Liver (tissue), 9 donors: ENCODE results near the gene ALDH5A1. TPM values are rescaled to one million over a fixed set of nuclear protein-coding genes. Genes with fewer than 3 reads are reported as not detected.

Experiments used
- DNase-seq: peaks from one replicate; pipeline ENCODE4 v3.0.0-alpha.2; 2017; ENCODE audit warnings: low spot score
- H3K27ac ChIP-seq, 2 donors: one replicate each; pipeline ENCODE4 v1.7.0; 2013; ENCODE audit warnings: inconsistent platforms in 2 of 2, low read length in 2 of 2, control low read depth in 1 of 2, low read depth in 1 of 2, mild to moderate bottlenecking in 1 of 2
- H3K27me3 ChIP-seq, 4 donors: one replicate each; pipeline versions ENCODE4 v1.6.1 to v1.7.0; 2013; ENCODE audit warnings: low read length in 3 of 4, inconsistent platforms in 1 of 4, mild to moderate bottlenecking in 1 of 4, moderate library complexity in 1 of 4; ENCODE audit not compliant: control insufficient read depth in 4 of 4, insufficient read depth in 4 of 4
- H3K36me3 ChIP-seq, 4 donors: one replicate each; pipeline versions ENCODE4 v1.6.1 to v1.7.0; 2013; ENCODE audit warnings: low read length in 3 of 4, mild to moderate bottlenecking in 3 of 4, low read depth in 1 of 4, moderate library complexity in 1 of 4; ENCODE audit not compliant: control insufficient read depth in 4 of 4, insufficient read depth in 3 of 4
- H3K4me1 ChIP-seq, 4 donors: one replicate each; pipeline versions ENCODE4 v1.6.1 to v1.7.0; 2013; ENCODE audit warnings: low read length in 3 of 4, mild to moderate bottlenecking in 3 of 4, moderate library complexity in 1 of 4; ENCODE audit not compliant: control insufficient read depth in 4 of 4, insufficient read depth in 4 of 4
- H3K4me3 ChIP-seq, 3 donors: one replicate each; pipeline versions ENCODE4 v1.6.1 to v1.7.0; 2013; ENCODE audit warnings: low read length in 3 of 3, control low read depth in 1 of 3, low read depth in 1 of 3, mild to moderate bottlenecking in 1 of 3
- H3K9ac ChIP-seq, 2 donors: one replicate each; pipeline ENCODE4 v1.7.0; 2013; ENCODE audit warnings: low read length in 2 of 2, mild to moderate bottlenecking in 2 of 2, moderate library complexity in 2 of 2, control low read depth in 1 of 2, low read depth in 1 of 2
- H3K9me3 ChIP-seq, 4 donors: one replicate each; pipeline versions ENCODE4 v1.6.1 to v1.7.0; 2013; ENCODE audit warnings: low read length in 3 of 4; ENCODE audit not compliant: control insufficient read depth in 4 of 4
- EGR1 ChIP-seq, 2 donors: IDR thresholded peaks; 2 replicates each; pipeline ENCODE4 v1.6.1; 2016 to 2018; ENCODE audit warnings: antibody characterized with exemption in 2 of 2, low read depth in 2 of 2
- FOXA1 ChIP-seq: IDR thresholded peaks from 2 replicates; pipeline ENCODE4 v1.6.1; 2016; ENCODE audit warnings: antibody characterized with exemption
- FOXA2 ChIP-seq: IDR thresholded peaks from 2 replicates; pipeline ENCODE4 v1.6.1; 2016; ENCODE audit warnings: antibody characterized with exemption
- GABPA ChIP-seq, 2 donors: IDR thresholded peaks in 1 of 2; conservative IDR thresholded peaks in 1 of 2; 2 replicates each; pipeline ENCODE4 v1.6.1; 2016; ENCODE audit warnings: antibody characterized with exemption in 2 of 2, mild to moderate bottlenecking in 1 of 2, moderate library complexity in 1 of 2
- HNF4A ChIP-seq, 2 donors: conservative IDR thresholded peaks; 2 replicates each; pipeline ENCODE4 v1.6.1; 2016; ENCODE audit warnings: antibody characterized with exemption in 2 of 2, mild to moderate bottlenecking in 2 of 2
- HNF4G ChIP-seq: IDR thresholded peaks from 2 replicates; pipeline ENCODE4 v1.6.1; 2016; ENCODE audit warnings: antibody characterized with exemption
- JUND ChIP-seq, 2 donors: IDR thresholded peaks; 2 replicates each; pipeline ENCODE4 v1.6.1; 2016; ENCODE audit warnings: antibody characterized with exemption in 2 of 2
- MAX ChIP-seq: IDR thresholded peaks from 2 replicates; pipeline ENCODE4 v1.6.1; 2016; ENCODE audit warnings: antibody characterized with exemption
- RAD21 ChIP-seq, 2 donors: IDR thresholded peaks; 2 replicates each; pipeline ENCODE4 v1.6.1; 2016; ENCODE audit warnings: antibody characterized with exemption in 2 of 2, mild to moderate bottlenecking in 2 of 2
- RXRA ChIP-seq, 2 donors: IDR thresholded peaks; 2 replicates each; pipeline ENCODE4 v1.6.1; 2017 to 2018; ENCODE audit warnings: antibody characterized with exemption in 2 of 2, mild to moderate bottlenecking in 1 of 2
- SP1 ChIP-seq: IDR thresholded peaks from 2 replicates; pipeline ENCODE4 v1.6.1; 2018; ENCODE audit warnings: antibody characterized with exemption, mild to moderate bottlenecking
- TAF1 ChIP-seq: conservative IDR thresholded peaks from 2 replicates; pipeline ENCODE4 v1.6.1; 2016; ENCODE audit warnings: antibody characterized with exemption, mild to moderate bottlenecking
- YY1 ChIP-seq: IDR thresholded peaks from 2 replicates; pipeline ENCODE4 v1.6.1; 2016; ENCODE audit warnings: antibody characterized with exemption, mild to moderate bottlenecking
- WGBS: extraction: QIAGEN DNeasy Blood & Tissue Kit; methylation state at CpG from one replicate; pipeline ENCODE4 v1.1.7; 2013; 5-methylcytosine and 5-hydroxymethylcytosine counted together
- polyA plus RNA-seq, 2 donors: library from polyadenylated mRNA; stranded (reverse) in 1 of 2; unstranded in 1 of 2; fragments of 200-250 nt in 1 of 2; fragments of >200 nt in 1 of 2; fragmentation: Nextera tagmentation in 1 of 2; extraction: Ambion mirVana in 1 of 2; gene quantifications; one replicate each; pipeline versions ENCODE4 v1.2.1 to v1.2.3, GENCODE V29; 2013 to 2015
- total RNA-seq, 2 donors: library from RNA; depleted of rRNA; stranded (reverse); fragments of >200 nt; gene quantifications; one replicate each; pipeline ENCODE4 v1.2.3, GENCODE V29; 2014
- TF ChIP-seq, protein P1 (sequence below): IDR thresholded peaks from 2 replicates; pipeline ENCODE4 v1.6.1; 2016; ENCODE audit warnings: antibody characterized with exemption
- TF ChIP-seq, protein P2 (sequence below): fragments of 150-350 bp; IDR thresholded peaks from 2 replicates; pipeline ENCODE4 v1.5.1; 2017; ENCODE audit warnings: improper control_type of control experiment, low read depth, low read length; ENCODE audit not compliant: missing input control
- TF ChIP-seq, protein P3 (sequence below): IDR thresholded peaks from 2 replicates; pipeline ENCODE4 v1.6.1; 2016; ENCODE audit warnings: antibody characterized with exemption, mild to moderate bottlenecking
- donor health status: healthy.
- donor health status: healthy.
- donor health status: healthy.
- donor health status: healthy.
- donor health status: healthy.

ALDH5A1 gene
- total and polyA plus RNA-seq, 4 donors = 18.2 to 26.8 (median 19.6) TPM

DNA sequence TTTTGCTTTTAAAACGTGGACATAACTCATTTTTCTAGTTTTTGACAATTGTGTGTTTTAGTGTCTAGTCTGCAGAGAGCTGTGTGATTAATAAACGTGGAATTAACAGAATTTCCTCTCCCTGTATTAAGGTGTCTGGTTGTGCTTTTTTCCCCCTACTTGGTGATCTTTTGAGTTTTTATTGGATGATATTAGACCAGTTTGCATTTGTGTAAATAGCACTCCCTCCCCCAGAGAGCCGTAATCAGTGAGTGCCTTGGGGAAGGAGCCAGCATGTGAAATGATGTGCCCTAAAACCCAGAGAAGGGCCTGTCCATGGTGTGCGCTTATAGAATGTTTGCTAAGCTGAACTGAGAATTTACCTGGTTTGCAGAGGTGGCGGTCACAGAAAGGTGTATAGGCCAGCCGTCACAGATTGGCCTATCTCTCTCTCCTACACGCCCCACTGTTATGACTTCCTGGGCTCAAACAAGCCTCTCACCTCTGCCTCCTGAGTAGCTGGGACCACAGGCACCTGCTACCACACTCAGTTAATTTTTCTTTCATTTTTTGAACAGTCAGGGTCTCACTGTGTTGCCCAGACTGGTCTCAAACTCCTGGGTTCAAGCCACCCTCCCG is 42.4 kb downstream of the ALDH5A1 start:
- Histone ChIP-seq H3K9ac (no peak overlapping the region), H3K4me3 (no peak overlapping the region), H3K4me1 (no peaks in the 10 kb centered on the region), H3K9me3 (no peaks in the 10 kb centered on the region), H3K27me3 (no peaks in the 10 kb centered on the region), H3K36me3 (peaks cover 3 to 44% (median 30%) of the 10 kb centered on the region in 4 donors), H3K27ac (no peak overlapping the region)
- DNase-seq = no peak
- 91% methylated on average over 8 of the region's 8 CpGs for WGBS
- TF ChIP-seq EGR1 (IDR thresholded peaks at IDR 0.05; ENCODE audit: low read depth in 2 of 2) (no peak), SP1 (no peak), HNF4G (no peak), TAF1 (no peak), RXRA (IDR thresholded peaks at IDR 0.05) (no peak), FOXA2 (no peak), FOXA1 (no peak), JUND (IDR thresholded peaks at IDR 0.05) (no peak), RAD21 (IDR thresholded peaks at IDR 0.05) (no peak)
- TF ChIP-seq, protein P1, sequence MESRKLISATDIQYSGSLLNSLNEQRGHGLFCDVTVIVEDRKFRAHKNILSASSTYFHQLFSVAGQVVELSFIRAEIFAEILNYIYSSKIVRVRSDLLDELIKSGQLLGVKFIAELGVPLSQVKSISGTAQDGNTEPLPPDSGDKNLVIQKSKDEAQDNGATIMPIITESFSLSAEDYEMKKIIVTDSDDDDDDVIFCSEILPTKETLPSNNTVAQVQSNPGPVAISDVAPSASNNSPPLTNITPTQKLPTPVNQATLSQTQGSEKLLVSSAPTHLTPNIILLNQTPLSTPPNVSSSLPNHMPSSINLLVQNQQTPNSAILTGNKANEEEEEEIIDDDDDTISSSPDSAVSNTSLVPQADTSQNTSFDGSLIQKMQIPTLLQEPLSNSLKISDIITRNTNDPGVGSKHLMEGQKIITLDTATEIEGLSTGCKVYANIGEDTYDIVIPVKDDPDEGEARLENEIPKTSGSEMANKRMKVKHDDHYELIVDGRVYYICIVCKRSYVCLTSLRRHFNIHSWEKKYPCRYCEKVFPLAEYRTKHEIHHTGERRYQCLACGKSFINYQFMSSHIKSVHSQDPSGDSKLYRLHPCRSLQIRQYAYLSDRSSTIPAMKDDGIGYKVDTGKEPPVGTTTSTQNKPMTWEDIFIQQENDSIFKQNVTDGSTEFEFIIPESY = no peak
- TF ChIP-seq, protein P2, sequence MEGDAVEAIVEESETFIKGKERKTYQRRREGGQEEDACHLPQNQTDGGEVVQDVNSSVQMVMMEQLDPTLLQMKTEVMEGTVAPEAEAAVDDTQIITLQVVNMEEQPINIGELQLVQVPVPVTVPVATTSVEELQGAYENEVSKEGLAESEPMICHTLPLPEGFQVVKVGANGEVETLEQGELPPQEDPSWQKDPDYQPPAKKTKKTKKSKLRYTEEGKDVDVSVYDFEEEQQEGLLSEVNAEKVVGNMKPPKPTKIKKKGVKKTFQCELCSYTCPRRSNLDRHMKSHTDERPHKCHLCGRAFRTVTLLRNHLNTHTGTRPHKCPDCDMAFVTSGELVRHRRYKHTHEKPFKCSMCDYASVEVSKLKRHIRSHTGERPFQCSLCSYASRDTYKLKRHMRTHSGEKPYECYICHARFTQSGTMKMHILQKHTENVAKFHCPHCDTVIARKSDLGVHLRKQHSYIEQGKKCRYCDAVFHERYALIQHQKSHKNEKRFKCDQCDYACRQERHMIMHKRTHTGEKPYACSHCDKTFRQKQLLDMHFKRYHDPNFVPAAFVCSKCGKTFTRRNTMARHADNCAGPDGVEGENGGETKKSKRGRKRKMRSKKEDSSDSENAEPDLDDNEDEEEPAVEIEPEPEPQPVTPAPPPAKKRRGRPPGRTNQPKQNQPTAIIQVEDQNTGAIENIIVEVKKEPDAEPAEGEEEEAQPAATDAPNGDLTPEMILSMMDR = no peak

DNA sequence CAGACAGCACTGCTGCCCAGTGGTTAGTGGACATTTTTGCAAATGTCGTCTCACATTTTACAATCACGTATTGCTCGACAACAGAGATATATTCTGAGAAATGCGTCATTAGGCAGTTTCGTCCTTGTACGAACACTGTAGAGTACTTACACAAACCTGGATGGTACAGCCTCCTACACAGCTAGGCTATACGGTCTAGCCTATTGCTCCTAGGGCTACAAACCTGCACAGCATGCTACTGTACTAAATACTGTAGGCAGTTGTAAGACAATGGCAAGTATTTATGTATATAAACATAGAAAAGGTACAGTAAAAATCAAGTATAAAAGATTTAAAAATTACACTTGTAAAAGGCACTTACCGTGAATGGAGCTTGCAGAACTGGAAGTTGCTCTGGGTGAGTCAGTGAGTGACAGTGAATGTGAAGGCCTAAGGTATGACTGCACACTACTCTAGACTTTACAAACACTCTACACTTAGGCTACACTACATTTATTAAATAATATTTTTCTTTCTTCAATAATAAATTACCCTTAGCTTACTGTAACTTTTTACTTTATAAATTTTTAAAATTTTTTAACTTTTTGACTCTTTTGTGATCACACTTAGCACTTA is 43.1 kb downstream of the ALDH5A1 start:
- peaks cover 3 to 38% (median 27%) of the 10 kb centered on the region in 4 donors for H3K36me3 ChIP-seq
- H3K9ac ChIP-seq = no peak overlapping the region
- DNase-seq = no peak
- no peaks in the 10 kb centered on the region for H3K27me3 ChIP-seq
- H3K4me3 ChIP-seq = no peak overlapping the region
- WGBS = 95% methylated on average over 8 of the region's 8 CpGs
- no peak for TF ChIP-seq SP1
- TF ChIP-seq GABPA (IDR thresholded peaks at IDR 0.05 in 1 of 2, conservative IDR thresholded peaks at IDR 0.05 in 1 of 2) = no peak
- no peak for TF ChIP-seq HNF4A (conservative IDR thresholded peaks at IDR 0.05)
- no peak for TF ChIP-seq JUND (IDR thresholded peaks at IDR 0.05)
- TF ChIP-seq YY1 = no peak
- TF ChIP-seq FOXA2 = no peak
- H3K27ac ChIP-seq = no peak overlapping the region
- H3K9me3 ChIP-seq = no peaks in the 10 kb centered on the region
- H3K4me1 ChIP-seq = no peaks in the 10 kb centered on the region

- WGBS = 93% methylated on average over 8 of the region's 8 CpGs
- H3K27me3 ChIP-seq = no peaks in the 10 kb centered on the region
- no peaks in the 10 kb centered on the region for H3K4me1 ChIP-seq
- no peak overlapping the region for H3K27ac ChIP-seq
- no peak overlapping the region for H3K9ac ChIP-seq
- DNase-seq = no peak
- no peak overlapping the region for H3K4me3 ChIP-seq
- peaks cover 3 to 25% (median 16%) of the 10 kb centered on the region in 4 donors for H3K36me3 ChIP-seq
- H3K9me3 ChIP-seq = no peaks in the 10 kb centered on the region
- TF ChIP-seq HNF4G (no peak), MAX (no peak), FOXA2 (no peak), EGR1 (IDR thresholded peaks at IDR 0.05; ENCODE audit: low read depth in 2 of 2) (no peak), RXRA (IDR thresholded peaks at IDR 0.05) (no peak), RAD21 (IDR thresholded peaks at IDR 0.05) (no peak), YY1 (no peak), JUND (IDR thresholded peaks at IDR 0.05) (no peak)
- TF ChIP-seq, protein P3, sequence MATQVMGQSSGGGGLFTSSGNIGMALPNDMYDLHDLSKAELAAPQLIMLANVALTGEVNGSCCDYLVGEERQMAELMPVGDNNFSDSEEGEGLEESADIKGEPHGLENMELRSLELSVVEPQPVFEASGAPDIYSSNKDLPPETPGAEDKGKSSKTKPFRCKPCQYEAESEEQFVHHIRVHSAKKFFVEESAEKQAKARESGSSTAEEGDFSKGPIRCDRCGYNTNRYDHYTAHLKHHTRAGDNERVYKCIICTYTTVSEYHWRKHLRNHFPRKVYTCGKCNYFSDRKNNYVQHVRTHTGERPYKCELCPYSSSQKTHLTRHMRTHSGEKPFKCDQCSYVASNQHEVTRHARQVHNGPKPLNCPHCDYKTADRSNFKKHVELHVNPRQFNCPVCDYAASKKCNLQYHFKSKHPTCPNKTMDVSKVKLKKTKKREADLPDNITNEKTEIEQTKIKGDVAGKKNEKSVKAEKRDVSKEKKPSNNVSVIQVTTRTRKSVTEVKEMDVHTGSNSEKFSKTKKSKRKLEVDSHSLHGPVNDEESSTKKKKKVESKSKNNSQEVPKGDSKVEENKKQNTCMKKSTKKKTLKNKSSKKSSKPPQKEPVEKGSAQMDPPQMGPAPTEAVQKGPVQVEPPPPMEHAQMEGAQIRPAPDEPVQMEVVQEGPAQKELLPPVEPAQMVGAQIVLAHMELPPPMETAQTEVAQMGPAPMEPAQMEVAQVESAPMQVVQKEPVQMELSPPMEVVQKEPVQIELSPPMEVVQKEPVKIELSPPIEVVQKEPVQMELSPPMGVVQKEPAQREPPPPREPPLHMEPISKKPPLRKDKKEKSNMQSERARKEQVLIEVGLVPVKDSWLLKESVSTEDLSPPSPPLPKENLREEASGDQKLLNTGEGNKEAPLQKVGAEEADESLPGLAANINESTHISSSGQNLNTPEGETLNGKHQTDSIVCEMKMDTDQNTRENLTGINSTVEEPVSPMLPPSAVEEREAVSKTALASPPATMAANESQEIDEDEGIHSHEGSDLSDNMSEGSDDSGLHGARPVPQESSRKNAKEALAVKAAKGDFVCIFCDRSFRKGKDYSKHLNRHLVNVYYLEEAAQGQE = no peak
- TF ChIP-seq, protein P1 = no peak
Measured at GRCh38 chr6:24539416-24539815, 44.6 kb downstream of the ALDH5A1 start.
